A673 (cell line): ENCODE data around the gene NEDD4L.

Experiments
- EZH2 ChIP-seq: fragments of 200-600 bp; sonication (generic); IDR thresholded peaks from 2 replicates; pipeline ENCODE4 v1.6.1; 2017; ENCODE audit warnings: borderline replicate concordance, low read depth, mild to moderate bottlenecking, mixed read lengths, antibody characterized with exemption, low read length; ENCODE audit not compliant: poor library complexity, severe bottlenecking
- TF ChIP-seq, protein P1 (sequence below): fragments of 300-800, 200-600 bp; sonication (generic); conservative IDR thresholded peaks from 2 replicates; pipeline ENCODE4 v1.5.1; 2017; ENCODE audit warnings: low read depth, mild to moderate bottlenecking, antibody characterized with exemption, low read length, moderate library complexity, mixed read lengths

DNA sequence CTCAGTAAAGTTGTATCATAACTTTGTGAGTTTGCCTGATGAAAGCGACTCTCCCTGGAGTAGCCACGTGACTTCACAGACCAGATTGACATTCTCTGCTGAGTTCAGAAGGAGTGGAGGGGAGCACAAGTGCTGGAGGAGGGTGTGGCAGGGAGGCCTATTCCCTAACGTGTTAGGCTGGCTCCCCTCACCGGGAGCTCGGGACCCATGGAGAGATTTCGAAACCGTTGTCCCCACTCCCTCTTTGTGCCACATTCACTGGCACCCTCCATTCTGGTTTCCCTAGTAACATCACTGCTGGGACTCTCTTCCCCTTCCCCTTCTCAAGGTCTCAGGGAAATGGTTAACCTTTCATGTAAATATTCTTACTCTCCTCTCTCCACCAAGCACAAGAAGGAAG, 304.9 kb downstream of the NEDD4L start:
- TF ChIP-seq EZH2: no peak
- TF ChIP-seq, protein P1, sequence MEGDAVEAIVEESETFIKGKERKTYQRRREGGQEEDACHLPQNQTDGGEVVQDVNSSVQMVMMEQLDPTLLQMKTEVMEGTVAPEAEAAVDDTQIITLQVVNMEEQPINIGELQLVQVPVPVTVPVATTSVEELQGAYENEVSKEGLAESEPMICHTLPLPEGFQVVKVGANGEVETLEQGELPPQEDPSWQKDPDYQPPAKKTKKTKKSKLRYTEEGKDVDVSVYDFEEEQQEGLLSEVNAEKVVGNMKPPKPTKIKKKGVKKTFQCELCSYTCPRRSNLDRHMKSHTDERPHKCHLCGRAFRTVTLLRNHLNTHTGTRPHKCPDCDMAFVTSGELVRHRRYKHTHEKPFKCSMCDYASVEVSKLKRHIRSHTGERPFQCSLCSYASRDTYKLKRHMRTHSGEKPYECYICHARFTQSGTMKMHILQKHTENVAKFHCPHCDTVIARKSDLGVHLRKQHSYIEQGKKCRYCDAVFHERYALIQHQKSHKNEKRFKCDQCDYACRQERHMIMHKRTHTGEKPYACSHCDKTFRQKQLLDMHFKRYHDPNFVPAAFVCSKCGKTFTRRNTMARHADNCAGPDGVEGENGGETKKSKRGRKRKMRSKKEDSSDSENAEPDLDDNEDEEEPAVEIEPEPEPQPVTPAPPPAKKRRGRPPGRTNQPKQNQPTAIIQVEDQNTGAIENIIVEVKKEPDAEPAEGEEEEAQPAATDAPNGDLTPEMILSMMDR: no peak
